GM10847 (cell line): ENCODE results near the gene OGFOD3.

Source experiments
- POLR2A ChIP-seq: IDR thresholded peaks from 2 replicates; pipeline ENCODE4 v1.6.1; 2011; ENCODE audit not compliant: insufficient read length; ENCODE audit errors: extremely low read depth

Gene OGFOD3

GRCh38 chr17:82378741-82379021 lies 39.7 kb downstream of the OGFOD3 start:
- TF ChIP-seq POLR2A, result no peak

GRCh38 chr17:82377924-82378740 lies 40.3 kb downstream of the OGFOD3 start:
- no peak for TF ChIP-seq POLR2A

GRCh38 chr17:82376042-82376730 lies 42.2 kb downstream of the OGFOD3 start:
- no peak for TF ChIP-seq POLR2A

GRCh38 chr17:82375359-82376041 lies 42.9 kb downstream of the OGFOD3 start:
- TF ChIP-seq POLR2A, result no peak

- no peak for TF ChIP-seq POLR2A
Measured at GRCh38 chr17:82374626-82375331, 43.6 kb downstream of the OGFOD3 start.

- TF ChIP-seq POLR2A, result no peak
Measured at GRCh38 chr17:82373731-82374625, 44.4 kb downstream of the OGFOD3 start.

- TF ChIP-seq POLR2A, result no peak
Measured at GRCh38 chr17:82372249-82373071, 45.9 kb downstream of the OGFOD3 start.

- TF ChIP-seq POLR2A, result no peak
Measured at GRCh38 chr17:82371333-82372248, 46.8 kb downstream of the OGFOD3 start, which contains the start of gene UTS2R. TSS of gene UTS2R (plus strand) at chr17:82371765. CDS start at chr17:82374325, 2,560 bp downstream.

GRCh38 chr17:82370471-82371332 lies 47.7 kb downstream of the OGFOD3 start:
- TF ChIP-seq POLR2A, result no peak

GRCh38 chr17:82369211-82369610 lies 49.2 kb downstream of the OGFOD3 start:
- TF ChIP-seq POLR2A, result no peak

- no peak for TF ChIP-seq POLR2A
Measured at GRCh38 chr17:82367724-82368524, 50.5 kb downstream of the OGFOD3 start.
